Uterus (tissue), 2 donors: Measurements from ENCODE around the gene ABCB10.

ENCODE experiments used
- CTCF ChIP-seq, 4 experiments: fragments of 200-600 bp in 2 of 4; fragments of 450-650 bp in 2 of 4; sonication (generic) in 2 of 4; IDR thresholded peaks; one replicate each; pipeline ENCODE4 v1.5.1; 2016 to 2019; ENCODE audit warnings: antibody characterized with exemption in 4 of 4, mild to moderate bottlenecking in 2 of 4, moderate library complexity in 1 of 4
- POLR2A ChIP-seq, 2 donors: fragments of 450-650 bp; IDR thresholded peaks; one replicate each; pipeline ENCODE4 v1.6.1; 2016; ENCODE audit warnings: antibody characterized with exemption in 2 of 2, mild to moderate bottlenecking in 1 of 2, moderate library complexity in 1 of 2

GRCh38 chr1:229581485-229581884, 23.0 kb upstream of the ABCB10 start:
- TF ChIP-seq POLR2A (IDR thresholded peaks at IDR 0.05) (no peak), CTCF (IDR thresholded peaks at IDR 0.05) (no peak)
